K562 treated with DMSO at 1 percent for 48 hours (cell line): ENCODE measurements around the gene GPR78. TPM values are rescaled to one million over a fixed set of nuclear protein-coding genes. Genes with fewer than 3 reads are reported as not detected.

ENCODE experiments used
- total RNA-seq: library from RNA; unstranded; fragments of 300-600 nt; gene quantifications from 2 replicates; pipeline ENCODE4 v1.2.3, GENCODE V29; 2022; ENCODE audit warnings: low replicate concordance; ENCODE audit errors: extremely low read depth

The GPR78 gene, protein sequence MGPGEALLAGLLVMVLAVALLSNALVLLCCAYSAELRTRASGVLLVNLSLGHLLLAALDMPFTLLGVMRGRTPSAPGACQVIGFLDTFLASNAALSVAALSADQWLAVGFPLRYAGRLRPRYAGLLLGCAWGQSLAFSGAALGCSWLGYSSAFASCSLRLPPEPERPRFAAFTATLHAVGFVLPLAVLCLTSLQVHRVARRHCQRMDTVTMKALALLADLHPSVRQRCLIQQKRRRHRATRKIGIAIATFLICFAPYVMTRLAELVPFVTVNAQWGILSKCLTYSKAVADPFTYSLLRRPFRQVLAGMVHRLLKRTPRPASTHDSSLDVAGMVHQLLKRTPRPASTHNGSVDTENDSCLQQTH
- total RNA-seq = not detected in 2 replicates

DNA sequence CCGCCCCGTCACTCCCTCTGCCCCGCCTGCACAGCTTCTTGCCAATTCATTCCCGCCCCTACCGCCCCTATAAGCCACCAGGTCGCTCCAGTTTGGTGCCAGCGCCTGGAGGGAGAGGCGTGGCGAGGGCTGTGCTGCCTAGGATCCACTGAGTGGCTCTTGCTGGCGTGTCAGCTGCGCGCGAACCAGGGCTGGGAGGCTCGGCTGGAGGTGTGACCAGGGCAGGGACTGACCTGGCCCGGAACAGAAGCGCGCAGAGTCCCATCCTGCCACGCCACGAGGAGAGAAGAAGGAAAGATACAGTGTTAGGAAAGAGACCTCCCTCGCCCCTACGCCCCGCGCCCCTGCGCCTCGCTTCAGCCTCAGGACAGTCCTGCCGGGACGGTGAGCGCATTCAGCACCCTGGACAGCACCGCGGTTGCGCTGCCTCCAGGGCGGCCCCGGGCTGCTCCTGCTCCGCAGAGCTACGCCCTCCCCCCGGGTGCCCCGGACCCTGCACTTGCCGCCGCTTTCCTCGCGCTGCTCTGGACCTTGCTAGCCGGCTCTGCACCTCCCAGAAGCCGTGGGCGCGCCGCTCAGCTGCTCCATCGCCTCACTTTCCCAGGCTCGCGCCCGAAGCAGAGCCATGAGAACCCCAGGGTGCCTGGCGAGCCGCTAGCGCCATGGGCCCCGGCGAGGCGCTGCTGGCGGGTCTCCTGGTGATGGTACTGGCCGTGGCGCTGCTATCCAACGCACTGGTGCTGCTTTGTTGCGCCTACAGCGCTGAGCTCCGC is at the start of gene GPR78:
Gene GPR78, plus strand, starts transcription at position 72 of the 773 bp plus-strand sequence. Its CDS starts 591 bp downstream, at position 663.

DNA sequence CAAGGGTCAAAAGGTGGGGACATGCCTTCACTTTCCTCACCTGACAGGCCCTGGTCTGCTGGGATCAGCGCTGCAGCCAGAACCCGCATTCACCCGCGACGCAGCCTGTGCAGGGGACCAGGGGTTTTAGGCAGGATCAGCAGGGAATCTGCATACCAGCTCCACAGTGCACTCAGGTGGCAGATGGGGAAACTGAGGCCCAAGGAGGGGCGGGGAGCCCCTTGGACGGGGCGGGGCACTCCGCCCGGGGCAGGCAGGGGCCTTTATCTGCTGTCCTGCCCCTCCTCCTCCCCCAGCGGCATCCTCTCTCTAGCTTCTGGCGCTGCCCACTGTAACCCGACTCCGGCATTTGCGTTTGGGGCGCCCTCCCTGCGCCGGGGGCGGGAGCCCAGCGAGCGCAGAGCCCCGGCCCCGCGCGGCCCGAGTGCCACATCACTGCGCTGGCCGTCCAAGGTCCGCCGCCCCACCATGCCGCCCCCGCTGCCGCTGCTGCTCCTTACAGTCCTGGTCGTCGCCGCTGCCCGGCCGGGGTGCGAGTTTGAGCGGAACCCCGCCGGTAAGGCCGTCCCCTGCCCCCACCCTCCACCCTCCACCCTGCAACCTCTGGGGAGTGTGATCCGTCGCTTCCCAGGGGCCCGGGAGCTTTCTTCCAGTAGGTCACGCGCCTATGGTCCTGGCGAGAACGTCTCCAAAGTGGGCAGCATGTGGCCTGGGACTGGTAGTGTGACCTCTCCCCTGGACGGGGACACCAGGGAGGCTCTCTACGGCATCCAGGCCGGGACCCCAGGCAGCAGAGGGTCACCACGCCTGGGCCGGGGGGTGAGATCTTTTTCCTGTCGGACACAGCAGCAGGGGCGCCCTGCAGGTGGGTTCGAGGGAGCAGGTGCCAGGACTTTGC is 12.4 kb downstream of the GPR78 start, which contains the start of gene CPZ:
Gene CPZ, plus strand, starts transcription at position 400 of the 898 bp plus-strand sequence. Its CDS starts 69 bp downstream, at position 469.

Other genes with a start within 250 kb of the GPR78 start
- not detected in 2 replicates for gene ACOX3, start 139.7 kb upstream of the GPR78 start, total RNA-seq
- gene TRMT44, start 139.6 kb upstream of the GPR78 start, total RNA-seq = not detected in 2 replicates
- gene CPZ, start 12.4 kb downstream of the GPR78 start, total RNA-seq = not detected in 2 replicates